ENCODE results near the gene PGM5.

PGM5 gene

GRCh38 chr9:68560071-68560844, 203.8 kb downstream of the PGM5 start:
- Histone ChIP-seq H3K4me3 (ENCODE audit: low read length in 2 of 2) (no peak overlapping the region), H2BK5ac (ENCODE audit: low read length) (no peak overlapping the region), H3K4me1 (ENCODE audit: control insufficient read depth in 2 of 2, insufficient read depth in 1 of 2, low read depth in 1 of 2, low read length in 2 of 2) (peaks cover 12 to 13% of the 10 kb centered on the region in 2 donors), H3K27ac (replicated peaks; ENCODE audit: low read length) (no peak overlapping the region), H2BK12ac (ENCODE audit: low read length) (no peak overlapping the region), H3K18ac (ENCODE audit: low read length) (peak overlapping the region; percentile 42), H3K36me3 (replicated peaks in 1 of 2; ENCODE audit: control insufficient read depth in 2 of 2, insufficient read depth in 2 of 2, low read length in 2 of 2) (no peaks in the 10 kb centered on the region), H3K23ac (ENCODE audit: low read depth, low read length, poor library complexity) (no peak overlapping the region), H2BK120ac (ENCODE audit: low read depth, low read length) (no peak overlapping the region), H4K8ac (ENCODE audit: low read depth, low read length) (no peak overlapping the region), H3K9me3 (replicated peaks in 1 of 2; ENCODE audit: control insufficient read depth in 2 of 2, insufficient read depth in 1 of 2, low read depth in 1 of 2, low read length in 2 of 2) (no peaks in the 10 kb centered on the region), H2BK15ac (ENCODE audit: low read length) (no peak overlapping the region), H2AFZ (ENCODE audit: low read length) (peak overlapping the region; percentile 69), H3K27me3 (ENCODE audit: control insufficient read depth in 3 of 3, insufficient read depth in 3 of 3, low read depth in 1 of 3, low read length in 3 of 3) (no peaks in the 10 kb centered on the region), H2AK5ac (ENCODE audit: low read depth, low read length) (no peak overlapping the region), H4K91ac (ENCODE audit: low read depth, low read length, poor library complexity) (no peak overlapping the region), H3K79me1 (ENCODE audit: low read depth, low read length) (no peaks in the 10 kb centered on the region), H3K4ac (ENCODE audit: low read length) (no peak overlapping the region), H3K14ac (ENCODE audit: low read length) (no peak overlapping the region), H3K4me2 (ENCODE audit: insufficient read depth, low read length, poor library complexity, severe bottlenecking) (no peak overlapping the region), H3K9ac (ENCODE audit: low read depth, low read length, poor library complexity) (no peak overlapping the region)
- no CpG with 5 or more reads among the region's 14 CpGs for WGBS, 2 donors (ENCODE audit: extremely low coverage in 2 of 2, insufficient read length in 2 of 2, insufficient replicate concordance in 1 of 2)
- no peak for DNase-seq (ENCODE audit: low spot score)

GRCh38 chr9:68562461-68562860, 206.1 kb downstream of the PGM5 start:
- no peaks in the 10 kb centered on the region for H3K79me1 ChIP-seq (ENCODE audit: low read depth, low read length)
- DNase-seq (ENCODE audit: low spot score), result no peak
- no peak overlapping the region for H3K14ac ChIP-seq (ENCODE audit: low read length)
- no peak overlapping the region for H2BK5ac ChIP-seq (ENCODE audit: low read length)
- H3K4me1 ChIP-seq (ENCODE audit: control insufficient read depth in 2 of 2, insufficient read depth in 1 of 2, low read depth in 1 of 2, low read length in 2 of 2), result peaks cover 3 to 7% of the 10 kb centered on the region in 2 donors
- H4K91ac ChIP-seq (ENCODE audit: low read depth, low read length, poor library complexity), result no peak overlapping the region
- no peak overlapping the region for H3K27ac ChIP-seq (replicated peaks; ENCODE audit: low read length)
- no peaks in the 10 kb centered on the region for H3K27me3 ChIP-seq (ENCODE audit: control insufficient read depth in 3 of 3, insufficient read depth in 3 of 3, low read depth in 1 of 3, low read length in 3 of 3)
- H3K4me3 ChIP-seq (ENCODE audit: low read length in 2 of 2), result no peak overlapping the region
- H3K9me3 ChIP-seq (replicated peaks in 1 of 2; ENCODE audit: control insufficient read depth in 2 of 2, insufficient read depth in 1 of 2, low read depth in 1 of 2, low read length in 2 of 2), result no peaks in the 10 kb centered on the region
- H3K36me3 ChIP-seq (replicated peaks in 1 of 2; ENCODE audit: control insufficient read depth in 2 of 2, insufficient read depth in 2 of 2, low read length in 2 of 2), result no peaks in the 10 kb centered on the region
- WGBS, 2 donors (ENCODE audit: extremely low coverage in 2 of 2, insufficient read length in 2 of 2, insufficient replicate concordance in 1 of 2), result no CpG with 5 or more reads among the region's 2 CpGs
- no peak overlapping the region for H2AK5ac ChIP-seq (ENCODE audit: low read depth, low read length)
- no peak overlapping the region for H3K23ac ChIP-seq (ENCODE audit: low read depth, low read length, poor library complexity)
- no peak overlapping the region for H3K9ac ChIP-seq (ENCODE audit: low read depth, low read length, poor library complexity)
- no peak overlapping the region for H2BK12ac ChIP-seq (ENCODE audit: low read length)
- no peak overlapping the region for H4K8ac ChIP-seq (ENCODE audit: low read depth, low read length)
- H3K4me2 ChIP-seq (ENCODE audit: insufficient read depth, low read length, poor library complexity, severe bottlenecking), result no peak overlapping the region
- H2BK15ac ChIP-seq (ENCODE audit: low read length), result no peak overlapping the region
- no peak overlapping the region for H3K18ac ChIP-seq (ENCODE audit: low read length)
- no peak overlapping the region for H2BK120ac ChIP-seq (ENCODE audit: low read depth, low read length)
- no peak overlapping the region for H3K4ac ChIP-seq (ENCODE audit: low read length)
- no peak overlapping the region for H2AFZ ChIP-seq (ENCODE audit: low read length)

GRCh38 chr9:68567565-68567964, 211.2 kb downstream of the PGM5 start:
- H3K9me3 ChIP-seq (replicated peaks in 1 of 2; ENCODE audit: control insufficient read depth in 2 of 2, insufficient read depth in 1 of 2, low read depth in 1 of 2, low read length in 2 of 2), result no peaks in the 10 kb centered on the region
- no peak overlapping the region for H3K4me3 ChIP-seq (ENCODE audit: low read length in 2 of 2)
- no peak for DNase-seq (ENCODE audit: low spot score)
- H3K36me3 ChIP-seq (replicated peaks in 1 of 2; ENCODE audit: control insufficient read depth in 2 of 2, insufficient read depth in 2 of 2, low read length in 2 of 2), result no peaks in the 10 kb centered on the region
- H4K8ac ChIP-seq (ENCODE audit: low read depth, low read length), result no peak overlapping the region
- H2AK5ac ChIP-seq (ENCODE audit: low read depth, low read length), result no peak overlapping the region
- H3K4ac ChIP-seq (ENCODE audit: low read length), result no peak overlapping the region
- no peak overlapping the region for H3K9ac ChIP-seq (ENCODE audit: low read depth, low read length, poor library complexity)
- no peaks in the 10 kb centered on the region for H3K27me3 ChIP-seq (ENCODE audit: control insufficient read depth in 3 of 3, insufficient read depth in 3 of 3, low read depth in 1 of 3, low read length in 3 of 3)
- no peak overlapping the region for H3K18ac ChIP-seq (ENCODE audit: low read length)
- H3K4me1 ChIP-seq (ENCODE audit: control insufficient read depth in 2 of 2, insufficient read depth in 1 of 2, low read depth in 1 of 2, low read length in 2 of 2), result peaks cover 3 to 7% of the 10 kb centered on the region in 2 donors
- H2BK15ac ChIP-seq (ENCODE audit: low read length), result no peak overlapping the region
- H2BK12ac ChIP-seq (ENCODE audit: low read length), result no peak overlapping the region
- H2AFZ ChIP-seq (ENCODE audit: low read length), result no peak overlapping the region
- H3K79me1 ChIP-seq (ENCODE audit: low read depth, low read length), result no peaks in the 10 kb centered on the region
- no CpG with 5 or more reads among the region's 3 CpGs for WGBS, 2 donors (ENCODE audit: extremely low coverage in 2 of 2, insufficient read length in 2 of 2, insufficient replicate concordance in 1 of 2)
- no peak overlapping the region for H3K27ac ChIP-seq (replicated peaks; ENCODE audit: low read length)
- peak overlapping the region; percentile 42 for H2BK120ac ChIP-seq (ENCODE audit: low read depth, low read length)
- no peak overlapping the region for H4K91ac ChIP-seq (ENCODE audit: low read depth, low read length, poor library complexity)
- H3K23ac ChIP-seq (ENCODE audit: low read depth, low read length, poor library complexity), result no peak overlapping the region
- H3K4me2 ChIP-seq (ENCODE audit: insufficient read depth, low read length, poor library complexity, severe bottlenecking), result no peak overlapping the region
- H3K14ac ChIP-seq (ENCODE audit: low read length), result no peak overlapping the region
- no peak overlapping the region for H2BK5ac ChIP-seq (ENCODE audit: low read length)

- Histone ChIP-seq H3K4me2 (ENCODE audit: insufficient read depth, low read length, poor library complexity, severe bottlenecking) (no peak overlapping the region), H3K79me1 (ENCODE audit: low read depth, low read length) (no peaks in the 10 kb centered on the region), H3K18ac (ENCODE audit: low read length) (no peak overlapping the region), H3K4me3 (ENCODE audit: low read length in 2 of 2) (no peak overlapping the region), H3K4me1 (ENCODE audit: control insufficient read depth in 2 of 2, insufficient read depth in 1 of 2, low read depth in 1 of 2, low read length in 2 of 2) (peaks cover 5 to 11% of the 10 kb centered on the region in 2 donors), H4K8ac (ENCODE audit: low read depth, low read length) (no peak overlapping the region), H3K9me3 (replicated peaks in 1 of 2; ENCODE audit: control insufficient read depth in 2 of 2, insufficient read depth in 1 of 2, low read depth in 1 of 2, low read length in 2 of 2) (no peaks in the 10 kb centered on the region), H2BK5ac (ENCODE audit: low read length) (no peak overlapping the region), H2BK120ac (ENCODE audit: low read depth, low read length) (no peak overlapping the region), H2AK5ac (ENCODE audit: low read depth, low read length) (no peak overlapping the region), H4K91ac (ENCODE audit: low read depth, low read length, poor library complexity) (no peak overlapping the region), H3K23ac (ENCODE audit: low read depth, low read length, poor library complexity) (no peak overlapping the region), H2AFZ (ENCODE audit: low read length) (no peak overlapping the region), H3K9ac (ENCODE audit: low read depth, low read length, poor library complexity) (no peak overlapping the region), H3K27ac (replicated peaks; ENCODE audit: low read length) (no peak overlapping the region), H2BK12ac (ENCODE audit: low read length) (no peak overlapping the region), H3K36me3 (replicated peaks in 1 of 2; ENCODE audit: control insufficient read depth in 2 of 2, insufficient read depth in 2 of 2, low read length in 2 of 2) (no peaks in the 10 kb centered on the region), H3K4ac (ENCODE audit: low read length) (no peak overlapping the region), H3K27me3 (ENCODE audit: control insufficient read depth in 3 of 3, insufficient read depth in 3 of 3, low read depth in 1 of 3, low read length in 3 of 3) (no peaks in the 10 kb centered on the region), H3K14ac (ENCODE audit: low read length) (no peak overlapping the region), H2BK15ac (ENCODE audit: low read length) (no peak overlapping the region)
- DNase-seq (ENCODE audit: low spot score), result no peak
- WGBS, 2 donors (ENCODE audit: extremely low coverage in 2 of 2, insufficient read length in 2 of 2, insufficient replicate concordance in 1 of 2), result no CpG with 5 or more reads among the region's 3 CpGs
These were observed 217.7 kb downstream of the PGM5 start for GRCh38 chr9:68574150-68574549.

All from neuronal stem cell (in vitro differentiated cells).